CD4-positive, CD25-positive, alpha-beta regulatory T cell (primary cell): ENCODE data around the gene STAM2. TPM values are rescaled to one million over a fixed set of nuclear protein-coding genes. Genes with fewer than 3 reads are reported as not detected.
A peak's percentile ranks its signal among the peaks of the same experiment; 100 is the strongest.
"Not testable (repeated sequence)": the region's sequence is repeated elsewhere in the genome, so short reads cannot be mapped to it uniquely, and the experiment has no call there.

Experiments
- ATAC-seq, 2 donors: fragments of 150-1000 bp; cut with Tn5 transposase; one replicate each; pipeline ENCODE4 v1.10.0; 2021; ENCODE audit warnings: low read depth in 2 of 2, moderate number of reproducible peaks in 2 of 2, moderate library complexity in 1 of 2
- DNase-seq, 3 donors: peaks; one replicate each; pipeline versions ENCODE4 v3.0.0 to v3.0.0-alpha.2; 2012 to 2022; ENCODE audit warnings: mixed read lengths in 1 of 3
- H3K27ac ChIP-seq: one replicate; pipeline ENCODE4 v1.7.0; 2013; ENCODE audit warnings: mild to moderate bottlenecking, low read length; ENCODE audit not compliant: insufficient read depth, poor library complexity, severe bottlenecking
- H3K27me3 ChIP-seq: one replicate; pipeline ENCODE4 v1.7.0; 2013; ENCODE audit warnings: low read length; ENCODE audit not compliant: control insufficient read depth, insufficient read depth
- H3K36me3 ChIP-seq: one replicate; pipeline ENCODE4 v1.7.0; 2013; ENCODE audit warnings: mild to moderate bottlenecking, low read length, moderate library complexity; ENCODE audit not compliant: control insufficient read depth, insufficient read depth
- H3K4me1 ChIP-seq: 2 replicates; pipeline ENCODE4 v1.7.0; 2013; ENCODE audit warnings: mild to moderate bottlenecking, low read length; ENCODE audit not compliant: insufficient read depth, control insufficient read depth, poor library complexity, severe bottlenecking
- H3K4me3 ChIP-seq: one replicate; pipeline ENCODE4 v1.7.0; 2013; ENCODE audit warnings: low read depth, mild to moderate bottlenecking, low read length, moderate library complexity
- H3K9me3 ChIP-seq, 2 experiments: 1 replicate in 1 of 2; 2 replicates in 1 of 2; pipeline ENCODE4 v1.7.0; 2013; ENCODE audit warnings: low read length in 2 of 2, mild to moderate bottlenecking in 1 of 2, moderate library complexity in 1 of 2; ENCODE audit not compliant: control insufficient read depth in 2 of 2
- H3K27ac Mint-ChIP-seq, 3 donors: one replicate each; pipeline ENCODE4 v1.8.0; 2020 to 2022; ENCODE audit warnings: mild to moderate bottlenecking in 3 of 3, mixed read lengths in 3 of 3, moderate library complexity in 2 of 3
- H3K27me3 Mint-ChIP-seq: one replicate; pipeline ENCODE4 v1.8.0; 2022; ENCODE audit warnings: mild to moderate bottlenecking, mixed read lengths
- H3K36me3 Mint-ChIP-seq: one replicate; pipeline ENCODE4 v1.8.0; 2020; ENCODE audit warnings: mixed read lengths
- H3K4me1 Mint-ChIP-seq, 4 donors: one replicate each; pipeline ENCODE4 v1.8.0; 2020 to 2022; ENCODE audit warnings: mixed read lengths in 4 of 4, mild to moderate bottlenecking in 1 of 4
- H3K4me3 Mint-ChIP-seq, 4 donors: one replicate each; pipeline ENCODE4 v1.8.0; 2020 to 2022; ENCODE audit warnings: mild to moderate bottlenecking in 4 of 4, mixed read lengths in 4 of 4, moderate library complexity in 3 of 4
- H3K9me3 Mint-ChIP-seq, 7 donors: one replicate each; pipeline ENCODE4 v1.8.0; 2020 to 2022; ENCODE audit warnings: mixed read lengths in 7 of 7, mild to moderate bottlenecking in 3 of 7, moderate library complexity in 2 of 7
- polyA plus RNA-seq, 4 donors: library from polyadenylated mRNA; unstranded; fragments of 300-500 nt; fragmentation: Illumina TruSeq; gene quantifications; one replicate each; pipeline ENCODE4 v1.2.3, GENCODE V29; 2021
- total RNA-seq: library from RNA; stranded (reverse); gene quantifications from one replicate; pipeline ENCODE4 v1.2.3, GENCODE V29; 2022

The STAM2 gene
- total and polyA plus RNA-seq, 5 donors from 2014 or later, result 4.6 to 13.4 (median 7.3) TPM

- H3K27me3 ChIP-seq, H3K9me3 ChIP-seq, DNase-seq, H3K36me3 ChIP-seq, H3K27me3 Mint-ChIP-seq, H3K9me3 Mint-ChIP-seq, H3K27ac ChIP-seq, H3K4me3 ChIP-seq, H3K36me3 Mint-ChIP-seq, H3K4me3 Mint-ChIP-seq, ATAC-seq: not testable (repeated sequence)
- H3K4me1 ChIP-seq, result peaks cover 24% of the 10 kb centered on the region
- peak overlapping the region in 2 of 3 donors; percentile 36 to 60 for H3K27ac Mint-ChIP-seq
- H3K4me1 Mint-ChIP-seq, result peaks cover 22 to 73% (median 50%) of the 10 kb centered on the region in 4 donors
Measured at GRCh38 chr2:152169158-152169557, 6.4 kb downstream of the STAM2 start.

DNA sequence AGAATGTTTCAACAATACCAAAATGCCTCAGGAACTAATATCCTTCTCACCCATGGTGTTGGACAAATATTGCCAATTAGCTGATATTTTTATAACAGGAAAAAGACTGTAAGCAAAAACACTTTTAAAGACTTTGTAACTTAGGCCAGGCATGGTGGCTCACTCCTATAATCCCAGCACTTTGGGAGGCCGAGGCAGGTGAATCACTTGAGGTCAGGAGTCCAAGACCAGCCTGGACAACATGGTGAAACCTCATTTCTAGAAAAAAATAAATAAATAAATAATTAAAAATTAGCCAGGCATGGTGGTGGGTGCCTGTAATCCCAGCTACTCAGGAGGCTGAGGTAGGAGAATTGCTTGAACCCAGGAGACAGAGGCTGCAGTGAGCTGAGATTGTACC is 8.1 kb downstream of the STAM2 start:
- H3K36me3 Mint-ChIP-seq, H3K27ac ChIP-seq, DNase-seq, H3K27me3 ChIP-seq, H3K9me3 ChIP-seq, H3K9me3 Mint-ChIP-seq, ATAC-seq, H3K36me3 ChIP-seq, H3K4me3 ChIP-seq, H3K27me3 Mint-ChIP-seq: not testable (repeated sequence)
- peaks cover 21 to 73% (median 50%) of the 10 kb centered on the region in 4 donors for H3K4me1 Mint-ChIP-seq
- peak overlapping the region in 1 of 3 donors; percentile 77 for H3K27ac Mint-ChIP-seq
- H3K4me1 ChIP-seq, result peaks cover 18% of the 10 kb centered on the region
- peak overlapping the region in 2 of 4 donors; percentile 40 to 77 for H3K4me3 Mint-ChIP-seq

- no peak overlapping the region for H3K27ac ChIP-seq
- no peaks in the 10 kb centered on the region for H3K27me3 Mint-ChIP-seq
- peak overlapping the region in 2 of 3 donors; percentile 65 to 77 for H3K27ac Mint-ChIP-seq
- H3K36me3 ChIP-seq, result no peaks in the 10 kb centered on the region
- no peaks in the 10 kb centered on the region for H3K27me3 ChIP-seq
- no peaks in the 10 kb centered on the region for H3K9me3 Mint-ChIP-seq
- peak overlapping the region; percentile 10 for H3K4me3 ChIP-seq
- peaks cover 4% of the 10 kb centered on the region for H3K36me3 Mint-ChIP-seq
- peaks cover 18% of the 10 kb centered on the region for H3K4me1 ChIP-seq
- peaks cover 17 to 69% (median 46%) of the 10 kb centered on the region in 4 donors for H3K4me1 Mint-ChIP-seq
- H3K4me3 Mint-ChIP-seq, result peak overlapping the region in 2 of 4 donors; percentile 40 to 77
- DNase-seq, result no peak
- no peaks in the 10 kb centered on the region for H3K9me3 ChIP-seq
- no peak for ATAC-seq
Measured at GRCh38 chr2:152167065-152167464, 8.5 kb downstream of the STAM2 start.

GRCh38 chr2:152166633-152167032 is 8.9 kb downstream of the STAM2 start:
- Histone ChIP-seq H3K9me3 (no peaks in the 10 kb centered on the region), H3K4me3 (peak overlapping the region; percentile 10), H3K27me3 (no peaks in the 10 kb centered on the region), H3K4me1 (peaks cover 18% of the 10 kb centered on the region), H3K27ac (no peak overlapping the region), H3K36me3 (no peaks in the 10 kb centered on the region)
- peaks cover 13 to 68% (median 41%) of the 10 kb centered on the region in 4 donors for H3K4me1 Mint-ChIP-seq
- H3K9me3 Mint-ChIP-seq, result no peaks in the 10 kb centered on the region
- peaks cover 6% of the 10 kb centered on the region for H3K36me3 Mint-ChIP-seq
- H3K27ac Mint-ChIP-seq, result peak overlapping the region; percentile 6 to 77 (median 65)
- ATAC-seq (no peak), DNase-seq (peak in 1 of 3 donors; percentile 17)
- no peaks in the 10 kb centered on the region for H3K27me3 Mint-ChIP-seq
- H3K4me3 Mint-ChIP-seq, result peak overlapping the region in 3 of 4 donors; percentile 40 to 77 (median 64)

DNA sequence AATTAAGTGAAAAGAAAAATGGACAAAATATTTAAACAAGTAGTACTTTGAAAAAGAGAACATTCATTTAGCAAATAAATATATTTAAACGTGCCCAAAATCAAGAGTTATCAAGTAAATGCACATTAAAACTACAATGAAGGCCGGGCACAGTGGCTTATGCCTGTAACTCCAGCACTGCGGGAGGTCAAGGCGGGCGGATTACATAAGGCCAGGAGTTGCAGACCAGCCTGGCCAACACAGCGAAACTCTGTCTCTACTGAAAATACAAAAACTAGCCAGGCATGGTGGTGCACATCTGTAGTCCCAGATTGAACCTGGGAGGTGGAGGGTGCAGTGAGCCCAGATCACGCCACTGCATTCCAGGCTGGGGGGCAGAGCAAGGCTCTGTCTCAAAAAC is 9.8 kb downstream of the STAM2 start:
- H3K4me1 Mint-ChIP-seq, result peaks cover 11 to 67% (median 40%) of the 10 kb centered on the region in 4 donors
- H3K9me3 Mint-ChIP-seq, result peaks cover 0 to 2% (median 0%) of the 10 kb centered on the region in 7 donors
- H3K27ac Mint-ChIP-seq, result peak overlapping the region in 1 of 3 donors; percentile 77
- H3K36me3 Mint-ChIP-seq, result peaks cover 9% of the 10 kb centered on the region
- no peak for ATAC-seq
- Histone ChIP-seq H3K27me3 (no peaks in the 10 kb centered on the region), H3K36me3 (no peaks in the 10 kb centered on the region), H3K9me3 (no peaks in the 10 kb centered on the region), H3K4me3 (no peak overlapping the region), H3K4me1 (peaks cover 18% of the 10 kb centered on the region), H3K27ac (no peak overlapping the region)
- no peak for DNase-seq
- peak overlapping the region in 1 of 4 donors; percentile 5 for H3K4me3 Mint-ChIP-seq
- H3K27me3 Mint-ChIP-seq, result no peaks in the 10 kb centered on the region

- Histone ChIP-seq H3K9me3 (no peaks in the 10 kb centered on the region), H3K36me3 (no peaks in the 10 kb centered on the region), H3K27ac (no peak overlapping the region), H3K4me1 (peaks cover 18% of the 10 kb centered on the region), H3K27me3 (no peaks in the 10 kb centered on the region), H3K4me3 (no peak overlapping the region)
- H3K4me3 Mint-ChIP-seq, result no peak overlapping the region
- ATAC-seq, result no peak
- no peaks in the 10 kb centered on the region for H3K27me3 Mint-ChIP-seq
- no peak overlapping the region for H3K27ac Mint-ChIP-seq
- peaks cover 11 to 65% (median 40%) of the 10 kb centered on the region in 4 donors for H3K4me1 Mint-ChIP-seq
- H3K9me3 Mint-ChIP-seq, result peaks cover 0 to 2% (median 0%) of the 10 kb centered on the region in 7 donors
- no peak for DNase-seq
- peaks cover 9% of the 10 kb centered on the region for H3K36me3 Mint-ChIP-seq
Measured at GRCh38 chr2:152165306-152165705, 10.3 kb downstream of the STAM2 start.

DNA sequence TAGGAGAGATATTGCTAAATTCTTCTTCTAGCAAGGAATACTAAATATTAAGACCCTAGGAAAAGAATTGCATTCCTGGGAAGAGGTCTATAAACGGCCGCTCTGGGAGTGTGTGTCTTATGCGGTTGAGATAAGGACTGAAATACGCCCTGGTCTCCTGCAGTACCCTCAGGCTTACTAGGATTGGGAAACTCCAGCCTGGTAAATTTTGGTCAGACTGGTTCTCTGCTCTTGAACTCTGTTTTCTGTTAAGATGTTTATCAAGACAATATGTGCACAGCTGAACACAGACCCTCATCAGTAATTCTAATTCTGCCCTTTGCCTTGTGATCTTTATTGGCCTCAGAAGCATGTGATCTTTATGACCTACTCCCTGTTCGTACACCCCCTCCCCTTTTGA is 11.9 kb downstream of the STAM2 start:
- not testable (repeated sequence) for H3K27me3 ChIP-seq, H3K9me3 ChIP-seq, H3K27ac Mint-ChIP-seq, DNase-seq, ATAC-seq, H3K36me3 ChIP-seq, H3K4me3 Mint-ChIP-seq, H3K4me3 ChIP-seq, H3K36me3 Mint-ChIP-seq, H3K27ac ChIP-seq, H3K9me3 Mint-ChIP-seq, H3K27me3 Mint-ChIP-seq
- peaks cover 17 to 54% (median 33%) of the 10 kb centered on the region in 4 donors for H3K4me1 Mint-ChIP-seq
- peaks cover 18% of the 10 kb centered on the region for H3K4me1 ChIP-seq

GRCh38 chr2:152162141-152162540 is 13.4 kb downstream of the STAM2 start:
- H3K9me3 Mint-ChIP-seq, result peaks cover 0 to 2% (median 0%) of the 10 kb centered on the region in 7 donors
- H3K4me1 Mint-ChIP-seq, result peaks cover 23 to 48% (median 32%) of the 10 kb centered on the region in 4 donors
- H3K27ac ChIP-seq, result no peak overlapping the region
- peaks cover 3% of the 10 kb centered on the region for H3K36me3 ChIP-seq
- no peaks in the 10 kb centered on the region for H3K9me3 ChIP-seq
- H3K27me3 Mint-ChIP-seq, result no peaks in the 10 kb centered on the region
- peaks cover 10% of the 10 kb centered on the region for H3K4me1 ChIP-seq
- H3K27ac Mint-ChIP-seq, result no peak overlapping the region
- H3K4me3 ChIP-seq, result no peak overlapping the region
- H3K36me3 Mint-ChIP-seq, result peaks cover 20% of the 10 kb centered on the region
- no peak overlapping the region for H3K4me3 Mint-ChIP-seq
- H3K27me3 ChIP-seq, result no peaks in the 10 kb centered on the region
- ATAC-seq (no peak), DNase-seq (no peak)
